ENCODE data around the gene MBD5.

GRCh38 chr2:148108385-148108784 is 87.5 kb downstream of the MBD5 start:
- TF ChIP-seq CTCF (IDR thresholded peaks at IDR 0.05) (no peak), EZH2 (IDR thresholded peaks at IDR 0.05; ENCODE audit: borderline replicate concordance, insufficient read depth, low read depth, low read length, poor library complexity, severe bottlenecking) (no peak)
